ENCODE data around the gene CDH12. TPM values are rescaled to one million over a fixed set of nuclear protein-coding genes. Genes with fewer than 3 reads are reported as not detected.
A peak's percentile ranks its signal among the peaks of the same experiment; 100 is the strongest.
"Not testable (repeated sequence)": the region's sequence is repeated elsewhere in the genome, so short reads cannot be mapped to it uniquely, and the experiment has no call there.

Gene CDH12
- total RNA-seq, 1 donor from 2014 or later: 0.09 TPM

GRCh38 chr5:22650511-22650910 is 202.6 kb downstream of the CDH12 start:
- DNase-seq (ENCODE audit: low spot score): no peak

- peak; percentile 51 for DNase-seq (ENCODE audit: low spot score)
These were observed 204.1 kb downstream of the CDH12 start for GRCh38 chr5:22649074-22649473.

GRCh38 chr5:22644859-22645258 is 208.3 kb downstream of the CDH12 start:
- no peak for DNase-seq (ENCODE audit: low spot score)

- no peak for DNase-seq (ENCODE audit: low spot score)
These were observed 209.8 kb downstream of the CDH12 start for GRCh38 chr5:22643356-22643755.

GRCh38 chr5:22631683-22632082 is 221.5 kb downstream of the CDH12 start:
- DNase-seq (ENCODE audit: low spot score): no peak

- no peak for DNase-seq (ENCODE audit: low spot score)
These were observed 226.1 kb downstream of the CDH12 start for GRCh38 chr5:22627029-22627428.

- DNase-seq (ENCODE audit: low spot score): no peak
These were observed 227.7 kb downstream of the CDH12 start for GRCh38 chr5:22625451-22625850.

- DNase-seq (ENCODE audit: low spot score): peak; percentile 18
These were observed 232.1 kb downstream of the CDH12 start for GRCh38 chr5:22621084-22621483.

- DNase-seq (ENCODE audit: low spot score): no peak
These were observed 237.2 kb downstream of the CDH12 start for GRCh38 chr5:22615964-22616363.

GRCh38 chr5:22614486-22615094 is 238.6 kb downstream of the CDH12 start:
- no peak for DNase-seq (ENCODE audit: low spot score)

- DNase-seq (ENCODE audit: low spot score): no peak
These were observed 240.2 kb downstream of the CDH12 start for GRCh38 chr5:22612928-22613327.

- no peak for DNase-seq (ENCODE audit: low spot score)
These were observed 241.8 kb downstream of the CDH12 start for GRCh38 chr5:22611327-22611726.

GRCh38 chr5:22607498-22607897 is 245.6 kb downstream of the CDH12 start:
- not testable (repeated sequence) for DNase-seq (ENCODE audit: low spot score)

GRCh38 chr5:22605473-22605872 is 247.7 kb downstream of the CDH12 start:
- no peak for DNase-seq (ENCODE audit: low spot score)

- DNase-seq (ENCODE audit: low spot score): no peak
These were observed 248.4 kb downstream of the CDH12 start for GRCh38 chr5:22604711-22605110.

- no peak for DNase-seq (ENCODE audit: low spot score)
These were observed 254.3 kb downstream of the CDH12 start for GRCh38 chr5:22598796-22599195.

GRCh38 chr5:22596404-22596970 is 256.7 kb downstream of the CDH12 start:
- DNase-seq (ENCODE audit: low spot score): no peak

- no peak for DNase-seq (ENCODE audit: low spot score)
These were observed 258.7 kb downstream of the CDH12 start for GRCh38 chr5:22594491-22594890.

GRCh38 chr5:22593592-22593991 is 259.6 kb downstream of the CDH12 start:
- DNase-seq (ENCODE audit: low spot score): no peak

GRCh38 chr5:22591461-22591860 is 261.7 kb downstream of the CDH12 start:
- DNase-seq (ENCODE audit: low spot score): no peak

- DNase-seq (ENCODE audit: low spot score): no peak
These were observed 262.4 kb downstream of the CDH12 start for GRCh38 chr5:22590677-22591268.

GRCh38 chr5:22577711-22578110 is 275.4 kb downstream of the CDH12 start:
- no peak for DNase-seq (ENCODE audit: low spot score)

- no peak for DNase-seq (ENCODE audit: low spot score)
These were observed 276.1 kb downstream of the CDH12 start for GRCh38 chr5:22577006-22577405.

GRCh38 chr5:22572941-22573340 is 280.2 kb downstream of the CDH12 start:
- no peak for DNase-seq (ENCODE audit: low spot score)
